ENCODE data around the gene ANKS1A. TPM values are rescaled to one million over a fixed set of nuclear protein-coding genes. Genes with fewer than 3 reads are reported as not detected.

ANKS1A gene
- total RNA-seq, 6 experiments from 2014 or later: 6.7 to 17.4 (median 10.5) TPM

- Histone ChIP-seq H3K36me3 (no peaks in the 10 kb centered on the region), H3K27me3 (no peaks in the 10 kb centered on the region), H3K27ac (no peak overlapping the region), H3K9me3 (no peaks in the 10 kb centered on the region), H3K4me3 (no peak overlapping the region), H3K4me1 (no peaks in the 10 kb centered on the region)
- intact Hi-C loops (cut with DNase I): no loop called here
- TF ChIP-seq CTCF (IDR thresholded peaks at IDR 0.05) (no peak), POLR2A (IDR thresholded peaks at IDR 0.05) (no peak)
- DNase-seq: no peak
- WGBS (ENCODE audit: insufficient coverage, low coverage, low lambda C conversion rate, missing lambda C conversion rate): 92% methylated on average over 2 of the region's 12 CpGs
- peak in 1 of 4 donors; percentile 36 for ATAC-seq
Observed at GRCh38 chr6:35071347-35071994, 182.4 kb downstream of the ANKS1A start.

- peaks cover 0 to under 1% (median 0%) of the 10 kb centered on the region in 4 donors for H3K36me3 ChIP-seq
- no peak for ATAC-seq
- no peak overlapping the region for H3K27ac ChIP-seq
- H3K27me3 ChIP-seq: no peaks in the 10 kb centered on the region
- intact Hi-C loops (cut with DNase I): no loop called here
- no peak for TF ChIP-seq CTCF (IDR thresholded peaks at IDR 0.05)
- TF ChIP-seq POLR2A (IDR thresholded peaks at IDR 0.05): no peak
- H3K4me3 ChIP-seq: no peak overlapping the region
- 66% methylated on average over 13 of the region's 15 CpGs for WGBS (ENCODE audit: insufficient coverage, low coverage, low lambda C conversion rate, missing lambda C conversion rate)
- DNase-seq: no peak
- no peaks in the 10 kb centered on the region for H3K9me3 ChIP-seq
- no peaks in the 10 kb centered on the region for H3K4me1 ChIP-seq
Observed at GRCh38 chr6:35072051-35072697, 183.1 kb downstream of the ANKS1A start.

- Histone ChIP-seq H3K36me3 (peaks cover 0 to 4% (median 0%) of the 10 kb centered on the region in 4 donors), H3K4me1 (no peaks in the 10 kb centered on the region), H3K9me3 (no peaks in the 10 kb centered on the region), H3K27me3 (no peaks in the 10 kb centered on the region), H3K27ac (no peak overlapping the region), H3K4me3 (no peak overlapping the region)
- no peak for ATAC-seq
- no peak for TF ChIP-seq CTCF (IDR thresholded peaks at IDR 0.05)
- 100% methylated on average over 1 of the region's 9 CpGs for WGBS (ENCODE audit: insufficient coverage, low coverage, low lambda C conversion rate, missing lambda C conversion rate)
- intact Hi-C loops (cut with DNase I): no loop called here
- DNase-seq: peak in 1 of 3 donors; percentile 10
Observed at GRCh38 chr6:35072698-35073055, 183.6 kb downstream of the ANKS1A start.

GRCh38 chr6:35073211-35073610 is 184.2 kb downstream of the ANKS1A start:
- Histone ChIP-seq H3K36me3 (peaks cover 0 to 5% (median 2%) of the 10 kb centered on the region in 4 donors), H3K27ac (no peak overlapping the region), H3K9me3 (no peaks in the 10 kb centered on the region), H3K27me3 (no peaks in the 10 kb centered on the region), H3K4me3 (no peak overlapping the region), H3K4me1 (no peaks in the 10 kb centered on the region)
- no peak for TF ChIP-seq POLR2A (IDR thresholded peaks at IDR 0.05)
- intact Hi-C loops (cut with DNase I): no loop called here
- ATAC-seq (no peak), DNase-seq (peak in 1 of 3 donors; percentile 4)
- WGBS (ENCODE audit: insufficient coverage, low coverage, low lambda C conversion rate, missing lambda C conversion rate): 90% methylated on average over 2 of the region's 10 CpGs

GRCh38 chr6:35073766-35074471 is 184.9 kb downstream of the ANKS1A start:
- no peak overlapping the region for H3K4me3 ChIP-seq
- intact Hi-C loops (cut with DNase I): no loop called here
- no peaks in the 10 kb centered on the region for H3K9me3 ChIP-seq
- peak in 1 of 3 donors; percentile 5 for DNase-seq
- no peak overlapping the region for H3K27ac ChIP-seq
- WGBS (ENCODE audit: insufficient coverage, low coverage, low lambda C conversion rate, missing lambda C conversion rate): 89% methylated on average over 17 of the region's 20 CpGs
- ATAC-seq: no peak
- no peaks in the 10 kb centered on the region for H3K4me1 ChIP-seq
- H3K36me3 ChIP-seq: peaks cover 0 to 12% (median 4%) of the 10 kb centered on the region in 4 donors
- no peaks in the 10 kb centered on the region for H3K27me3 ChIP-seq
- no peak for TF ChIP-seq CTCF (IDR thresholded peaks at IDR 0.05)
- TF ChIP-seq POLR2A (IDR thresholded peaks at IDR 0.05): no peak

Measured in right lobe of liver (tissue), 6 donors.